H1 (cell line): ENCODE data around the gene KIAA1328. TPM values are rescaled to one million over a fixed set of nuclear protein-coding genes. Genes with fewer than 3 reads are reported as not detected.
A peak's percentile ranks its signal among the peaks of the same experiment; 100 is the strongest.

ENCODE experiments used
- CTCF ChIA-PET: fragments of 300-600 bp; sonication (Branson Sonifier 250); formaldehyde crosslinking; loops from one replicate; lab custom pipeline; 2021; ENCODE audit not compliant: partially characterized antibody; lab: Charles Lee
- POLR2A ChIA-PET: fragments of 300-600 bp; sonication (Branson Sonifier 250); formaldehyde crosslinking; loops from one replicate; lab custom pipeline; 2021; ENCODE audit warnings: inconsistent platforms; ENCODE audit not compliant: partially characterized antibody; lab: Charles Lee
- DNase-seq, 2 experiments: peaks; one replicate each; pipeline versions ENCODE4 v3.0.0 to v3.0.0-alpha.2; 2010 to 2022; ENCODE audit warnings: low spot score in 2 of 2, low read depth in 1 of 2, mixed read lengths in 1 of 2
- FAIRE-seq: peaks from 2 replicates; lab custom pipeline; 2011; peaks lifted over from hg19 to GRCh38; lab: Jason Lieb, UNC
- H2AFZ ChIP-seq: 2 replicates; pipeline ENCODE4 v1.8.1; 2012; ENCODE audit warnings: low read length, inconsistent platforms
- H2AK5ac ChIP-seq: 2 replicates; pipeline ENCODE4 v1.6.1; 2013; ENCODE audit warnings: low read depth, low read length
- H2BK120ac ChIP-seq: replicated peaks from 2 replicates; pipeline ENCODE3; 2013; ENCODE audit warnings: low read depth, low read length, inconsistent platforms
- H2BK12ac ChIP-seq: 2 replicates; pipeline ENCODE4 v1.6.1; 2013; ENCODE audit warnings: low read depth, low read length
- H2BK15ac ChIP-seq: 2 replicates; pipeline ENCODE4 v1.6.1; 2013; ENCODE audit warnings: low read length
- H2BK20ac ChIP-seq: 2 replicates; pipeline ENCODE4 v1.6.1; 2013; ENCODE audit warnings: low read length
- H2BK5ac ChIP-seq: 2 replicates; pipeline ENCODE4 v1.6.1; 2013; ENCODE audit warnings: low read depth, low read length
- H3K14ac ChIP-seq: 2 replicates; pipeline ENCODE4 v1.6.1; 2013; ENCODE audit warnings: inconsistent platforms; ENCODE audit not compliant: insufficient read length
- H3K18ac ChIP-seq: 2 replicates; pipeline ENCODE4 v1.6.1; 2013; ENCODE audit warnings: low read length; ENCODE audit errors: extremely low read depth
- H3K23ac ChIP-seq: 2 replicates; pipeline ENCODE4 v1.6.1; 2013; ENCODE audit warnings: inconsistent platforms; ENCODE audit not compliant: insufficient read length
- H3K23me2 ChIP-seq: 2 replicates; pipeline ENCODE4 v1.6.1; 2013; ENCODE audit warnings: low read depth, low read length
- H3K27ac ChIP-seq: 2 replicates; pipeline ENCODE4 v1.6.1; 2011; ENCODE audit warnings: low read depth, low read length, inconsistent platforms
- H3K27me3 ChIP-seq, 4 experiments: replicated peaks in 1 of 4; 1 replicate in 1 of 4; 2 replicates in 3 of 4; pipeline versions ENCODE4 v1.6.1 to v1.8.1; 2011 to 2013; ENCODE audit warnings: low read length in 3 of 4, mild to moderate bottlenecking in 3 of 4, inconsistent platforms in 2 of 4, mixed read lengths in 2 of 4, moderate library complexity in 1 of 4; ENCODE audit not compliant: control insufficient read depth in 3 of 4, insufficient read depth in 3 of 4; ENCODE audit errors: extremely low read depth in 1 of 4
- H3K36me3 ChIP-seq, 4 experiments: 2 replicates each; pipeline versions ENCODE4 v1.6.1 to v1.8.1; 2011 to 2013; ENCODE audit warnings: mild to moderate bottlenecking in 4 of 4, low read length in 3 of 4, moderate library complexity in 2 of 4, control low read depth in 1 of 4, inconsistent platforms in 1 of 4; ENCODE audit not compliant: insufficient read depth in 4 of 4, control insufficient read depth in 2 of 4
- H3K4ac ChIP-seq: replicated peaks from 2 replicates; pipeline ENCODE3; 2013; ENCODE audit warnings: low read length, low read depth, mixed read lengths, inconsistent platforms; ENCODE audit not compliant: insufficient read length
- H3K4me1 ChIP-seq, 4 experiments: replicated peaks in 1 of 4; 1 replicate in 1 of 4; 2 replicates in 3 of 4; pipeline versions ENCODE4 v1.6.1 to v1.8.1; 2011 to 2013; ENCODE audit warnings: low read length in 3 of 4, inconsistent platforms in 2 of 4, mixed read lengths in 1 of 4; ENCODE audit not compliant: insufficient read depth in 4 of 4, control insufficient read depth in 3 of 4
- H3K4me2 ChIP-seq, 2 experiments: 2 replicates each; pipeline versions ENCODE4 v1.6.1 to v1.8.1; 2011 to 2013; ENCODE audit warnings: low read depth in 2 of 2, low read length in 2 of 2, control low read depth in 1 of 2, inconsistent platforms in 1 of 2, mild to moderate bottlenecking in 1 of 2; ENCODE audit not compliant: insufficient read depth in 1 of 2
- H3K4me3 ChIP-seq, 4 experiments: fragments of 200-600, 300-600 bp in 1 of 4; sonication (generic), shearing (Covaris generic), sonication (Bioruptor Twin) in 1 of 4; 2 replicates each; pipeline versions ENCODE4 v1.5.1 to v1.8.1; 2011 to 2016; ENCODE audit warnings: low read length in 4 of 4, low read depth in 3 of 4, control low read depth in 2 of 4, inconsistent platforms in 2 of 4, mild to moderate bottlenecking in 2 of 4, mixed read lengths in 1 of 4, moderate library complexity in 1 of 4; ENCODE audit not compliant: insufficient read depth in 2 of 4; ENCODE audit errors: extremely low read depth in 1 of 4
- H3K56ac ChIP-seq: replicated peaks from 2 replicates; pipeline ENCODE3; 2013; ENCODE audit warnings: low read depth, mild to moderate bottlenecking, mixed read lengths, low read length, inconsistent platforms; ENCODE audit not compliant: insufficient read length
- H3K79me1 ChIP-seq: 2 replicates; pipeline ENCODE4 v1.6.1; 2013; ENCODE audit warnings: low read depth, low read length, control low read depth
- H3K79me2 ChIP-seq, 2 experiments: 2 replicates each; pipeline versions ENCODE4 v1.6.1 to v1.8.1; 2012 to 2013; ENCODE audit warnings: low read length in 2 of 2, mild to moderate bottlenecking in 2 of 2, inconsistent platforms in 1 of 2; ENCODE audit not compliant: insufficient read depth in 2 of 2, control insufficient read depth in 1 of 2
- H3K9ac ChIP-seq, 4 experiments: replicated peaks in 1 of 4; 1 replicate in 1 of 4; 2 replicates in 3 of 4; pipeline versions ENCODE4 v1.6.1 to v1.8.1; 2011 to 2013; ENCODE audit warnings: low read depth in 3 of 4, low read length in 3 of 4, control low read depth in 2 of 4, mild to moderate bottlenecking in 2 of 4, moderate library complexity in 2 of 4, inconsistent platforms in 1 of 4; ENCODE audit errors: extremely low read depth in 1 of 4
- H3K9me3 ChIP-seq, 2 experiments: 2 replicates each; pipeline versions ENCODE4 v1.6.1 to v1.8.1; 2012 to 2013; ENCODE audit warnings: mild to moderate bottlenecking in 2 of 2, moderate library complexity in 2 of 2, control low read depth in 1 of 2, inconsistent platforms in 1 of 2, low read depth in 1 of 2, low read length in 1 of 2, mixed read lengths in 1 of 2; ENCODE audit not compliant: insufficient read depth in 2 of 2
- H4K20me1 ChIP-seq, 2 experiments: replicated peaks in 1 of 2; 2 replicates each; pipeline versions ENCODE3 to v1.8.1; 2011 to 2013; ENCODE audit warnings: inconsistent platforms in 2 of 2, low read length in 2 of 2, mild to moderate bottlenecking in 1 of 2; ENCODE audit not compliant: insufficient read depth in 2 of 2, control insufficient read depth in 1 of 2
- H4K5ac ChIP-seq: 2 replicates; pipeline ENCODE4 v1.6.1; 2013; ENCODE audit warnings: low read length, low read depth, mixed read lengths, inconsistent platforms; ENCODE audit not compliant: insufficient read length
- H4K8ac ChIP-seq: 2 replicates; pipeline ENCODE4 v1.8.0; 2013; ENCODE audit warnings: mild to moderate bottlenecking, moderate library complexity, low read length, inconsistent platforms; ENCODE audit not compliant: insufficient read depth; ENCODE audit errors: extremely low read depth
- H4K91ac ChIP-seq: replicated peaks from 2 replicates; pipeline ENCODE3; 2013; ENCODE audit warnings: low read length, mixed read lengths, inconsistent platforms; ENCODE audit not compliant: insufficient read length
- ASH2L ChIP-seq: fragments of 200-600, 300-600 bp; sonication (generic); IDR thresholded peaks from one replicate; pipeline ENCODE4 v1.7.1; 2017; ENCODE audit warnings: low read length
- CHD1 ChIP-seq: IDR thresholded peaks from 2 replicates; pipeline ENCODE4 v1.6.1; 2012; ENCODE audit warnings: low read depth, low read length, improper control_type of control experiment
- EP300 ChIP-seq, 2 experiments: IDR thresholded peaks; 1 replicate in 1 of 2; 2 replicates in 1 of 2; pipeline ENCODE4 v1.6.1; 2011 to 2012; ENCODE audit warnings: low read depth in 2 of 2, low read length in 2 of 2, mild to moderate bottlenecking in 2 of 2, borderline replicate concordance in 1 of 2, inconsistent platforms in 1 of 2, moderate library complexity in 1 of 2
- EZH2 ChIP-seq: fragments of 200-600 bp; sonication (generic); IDR thresholded peaks from 2 replicates; pipeline ENCODE4 v1.7.1; 2012; ENCODE audit warnings: low read depth, mild to moderate bottlenecking, moderate library complexity, low read length, inconsistent platforms; ENCODE audit not compliant: severe bottlenecking
- GABPA ChIP-seq: IDR thresholded peaks from 2 replicates; pipeline ENCODE4 v1.6.1; 2011; ENCODE audit warnings: mild to moderate bottlenecking, low read length, moderate library complexity, borderline replicate concordance; ENCODE audit not compliant: insufficient read depth
- HDAC6 ChIP-seq: IDR thresholded peaks from one replicate; pipeline ENCODE4 v1.7.1; 2012; ENCODE audit warnings: low read depth, mild to moderate bottlenecking, inconsistent platforms, low read length, moderate library complexity
- JUND ChIP-seq: IDR thresholded peaks from 2 replicates; pipeline ENCODE4 v1.6.1; 2011; ENCODE audit warnings: mild to moderate bottlenecking, improper control_type of control experiment, low read length
- KDM1A ChIP-seq: fragments of 200-600, 300-600 bp; sonication (generic); IDR thresholded peaks from 2 replicates; pipeline ENCODE4 v1.7.1; 2016; ENCODE audit warnings: mild to moderate bottlenecking, low read length, borderline replicate concordance
- NRF1 ChIP-seq: IDR thresholded peaks from 2 replicates; pipeline ENCODE4 v1.6.1; 2011; ENCODE audit warnings: mild to moderate bottlenecking, low read depth, low read length, improper control_type of control experiment
- POU5F1 ChIP-seq: IDR thresholded peaks from 2 replicates; pipeline ENCODE4 v1.6.1; 2011; ENCODE audit warnings: low read depth, mild to moderate bottlenecking, low read length, moderate library complexity
- SIN3A ChIP-seq, 2 experiments: IDR thresholded peaks in 1 of 2; conservative IDR thresholded peaks in 1 of 2; 2 replicates each; pipeline ENCODE4 v1.6.1; 2011 to 2012; ENCODE audit warnings: low read length in 2 of 2, improper control_type of control experiment in 1 of 2, low read depth in 1 of 2, mild to moderate bottlenecking in 1 of 2
- SIRT6 ChIP-seq: IDR thresholded peaks from one replicate; pipeline ENCODE4 v1.7.1; 2012; ENCODE audit warnings: low read length, inconsistent platforms
- SP1 ChIP-seq: IDR thresholded peaks from 2 replicates; pipeline ENCODE4 v1.6.1; 2011; ENCODE audit warnings: low read depth, low read length
- TAF1 ChIP-seq: IDR thresholded peaks from 2 replicates; pipeline ENCODE4 v1.6.1; 2011; ENCODE audit warnings: mild to moderate bottlenecking, low read depth, low read length
- WGBS, 2 experiments: shearing (Covaris generic) in 1 of 2; methylation state at CpG; one replicate each; pipeline versions ENCODE4 v1.1.6 to v1.1.7; 2013 to 2015; ENCODE audit warnings: low lambda C conversion rate in 2 of 2, mixed read lengths in 2 of 2, inconsistent platforms in 1 of 2, low coverage in 1 of 2, missing lambda C conversion rate in 1 of 2; ENCODE audit not compliant: insufficient replicate concordance in 2 of 2, insufficient coverage in 1 of 2, insufficient read length in 1 of 2; ENCODE audit errors: extremely low coverage in 1 of 2, missing lambda C conversion rate in 1 of 2; 5-methylcytosine and 5-hydroxymethylcytosine counted together
- polyA plus RNA-seq, 7 experiments: library from polyadenylated mRNA; depleted of rRNA in 3 of 7; stranded (reverse) in 5 of 7; unstranded in 2 of 7; fragments of >200 nt in 5 of 7; fragments of 200-250 nt in 2 of 7; gene quantifications; 1 replicate in 5 of 7; 2 replicates in 1 of 7; 4 replicates in 1 of 7; pipeline versions ENCODE4 v1.2.1 to v1.2.3, GENCODE V29; 2011 to 2013; ENCODE audit warnings: missing spikeins in 2 of 7, mixed read lengths in 2 of 7
- total RNA-seq: library from RNA; stranded (reverse); fragmentation: NEBNext Ultra II Directional; extraction: Animal tissue kit (Norgen Biotek cat#: 25700); gene quantifications from 2 replicates; pipeline ENCODE4 v1.2.1, GENCODE V29; 2021

The KIAA1328 gene
- total and polyA plus RNA-seq, 2 of the 8 experiments (the other 6 are each of a cell fraction or from before 2014, with no cell fraction given), result 2.6 to 5.7 TPM

DNA sequence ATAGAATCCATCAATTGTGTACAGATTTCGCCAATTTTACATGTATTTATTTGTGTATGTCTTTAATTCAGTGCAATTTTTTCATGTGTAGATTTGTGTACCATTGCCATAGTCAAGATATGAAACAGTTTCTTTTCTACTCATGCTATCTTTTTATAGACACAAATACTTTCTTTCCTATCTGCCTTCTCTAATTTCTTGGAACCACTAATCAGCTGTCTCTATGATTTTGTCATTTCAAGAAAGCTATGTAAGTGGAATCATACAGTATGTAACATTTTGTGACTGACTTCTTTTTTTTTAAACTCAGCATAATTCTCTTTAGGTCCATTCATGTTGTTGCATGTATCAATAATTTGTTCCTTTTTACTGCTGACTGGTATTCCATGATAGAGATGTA is 33.3 kb downstream of the KIAA1328 start:
- H2BK20ac ChIP-seq, result no peak overlapping the region
- H3K79me2 ChIP-seq, result no peaks in the 10 kb centered on the region
- FAIRE-seq, result peak; percentile 32
- H2BK5ac ChIP-seq, result no peak overlapping the region
- no peak overlapping the region for H3K14ac ChIP-seq
- CTCF ChIA-PET, result interaction anchor here (1.1 kb wide), 1 partner anchor 37 kb away, joined by 3 read pairs; no protein-coding TSS in a partner anchor
- H3K18ac ChIP-seq, result no peak overlapping the region
- H2BK15ac ChIP-seq, result no peak overlapping the region
- no peaks in the 10 kb centered on the region for H3K27me3 ChIP-seq
- H3K27ac ChIP-seq, result no peak overlapping the region
- no peak for DNase-seq
- H3K23ac ChIP-seq, result no peak overlapping the region
- no peak overlapping the region for H3K56ac ChIP-seq
- H3K4ac ChIP-seq, result no peak overlapping the region
- no peaks in the 10 kb centered on the region for H3K4me1 ChIP-seq
- H4K20me1 ChIP-seq, result no peaks in the 10 kb centered on the region
- H4K91ac ChIP-seq, result no peak overlapping the region
- H3K4me3 ChIP-seq, result no peak overlapping the region
- no peaks in the 10 kb centered on the region for H3K79me1 ChIP-seq
- no peak overlapping the region for H4K8ac ChIP-seq
- H2AK5ac ChIP-seq, result no peak overlapping the region
- no peaks in the 10 kb centered on the region for H3K23me2 ChIP-seq
- 84% methylated on average over 1 of the region's 1 CpG; no CpG with 5 or more reads in 1 of the 2 experiments for WGBS, 2 experiments
- no peaks in the 10 kb centered on the region for H3K36me3 ChIP-seq
- H3K4me2 ChIP-seq, result no peak overlapping the region
- H2BK120ac ChIP-seq, result no peak overlapping the region
- no peaks in the 10 kb centered on the region for H3K9me3 ChIP-seq
- no peak overlapping the region for H2AFZ ChIP-seq
- H4K5ac ChIP-seq, result no peak overlapping the region
- no peak overlapping the region for H3K9ac ChIP-seq
- POLR2A ChIA-PET, result no interaction called here
- H2BK12ac ChIP-seq, result no peak overlapping the region
- TF ChIP-seq NRF1 (no peak), TAF1 (no peak), GABPA (no peak), JUND (no peak), EP300 (IDR thresholded peaks at IDR 0.05; ENCODE audit: borderline replicate concordance in 1 of 2, low read depth in 2 of 2, low read length in 2 of 2) (no peak), EZH2 (no peak), SIN3A (conservative IDR thresholded peaks at IDR 0.05 in 1 of 2, IDR thresholded peaks at IDR 0.05 in 1 of 2; ENCODE audit: low read depth in 1 of 2, low read length in 2 of 2) (no peak), CHD1 (no peak), POU5F1 (no peak), SIRT6 (no peak), KDM1A (no peak), HDAC6 (no peak), SP1 (no peak), ASH2L (no peak)
